KOPT-K1 (cell line): ENCODE data around the gene C1QTNF9B.

Experiments
- H3K27ac ChIP-seq: fragments of 200-600 bp; sonication (generic); 2 replicates; pipeline ENCODE4 v1.5.1; 2016; ENCODE audit warnings: antibody characterized with exemption, mild to moderate bottlenecking, low read depth, low read length; ENCODE audit not compliant: poor library complexity, severe bottlenecking
- H3K36me3 ChIP-seq: fragments of 200-600 bp; sonication (generic); 2 replicates; pipeline ENCODE4 v1.5.1; 2017; ENCODE audit warnings: antibody characterized with exemption, mild to moderate bottlenecking, low read length, moderate library complexity; ENCODE audit not compliant: insufficient read depth
- H3K9me3 ChIP-seq: fragments of 200-600 bp; sonication (generic); 2 replicates; pipeline ENCODE4 v1.5.1; 2017; ENCODE audit warnings: antibody characterized with exemption, low read length, mild to moderate bottlenecking; ENCODE audit not compliant: insufficient read depth, poor library complexity, severe bottlenecking

C1QTNF9B gene

DNA sequence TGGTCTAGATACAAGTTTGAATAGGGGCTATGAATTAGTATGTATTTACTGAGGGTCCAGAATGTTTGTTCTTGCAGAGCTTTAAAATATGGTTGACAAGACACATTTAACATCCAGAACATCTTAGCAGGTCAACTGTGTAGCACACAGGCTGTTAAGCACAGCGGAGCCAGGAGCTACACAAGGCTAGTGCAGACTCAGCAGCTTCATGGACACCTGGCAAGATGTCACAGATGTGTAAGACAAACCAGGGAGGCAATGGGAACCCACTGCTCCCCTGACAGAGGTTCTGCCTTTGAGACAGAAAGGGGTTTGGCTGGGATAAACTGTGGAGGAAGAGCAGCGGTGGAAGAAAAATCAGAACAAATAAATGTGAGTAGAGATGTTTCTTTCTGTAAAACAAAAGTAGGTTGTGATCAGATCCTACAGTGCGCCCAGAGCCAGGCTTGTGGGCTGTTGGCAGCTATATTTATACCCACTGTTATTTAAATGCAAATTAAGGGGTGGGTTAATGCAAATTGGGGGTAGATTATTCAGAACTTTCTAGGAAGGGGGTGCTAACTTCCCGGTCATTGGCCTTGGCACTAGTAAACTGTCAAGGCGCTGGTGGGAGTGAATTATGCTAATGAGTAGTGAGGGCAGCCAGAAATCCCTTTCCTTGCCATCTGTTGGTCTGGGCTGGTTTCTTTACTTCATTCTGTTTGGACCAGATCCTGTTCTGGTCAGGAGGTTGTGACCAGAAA is 41.1 kb downstream of the C1QTNF9B start:
- no peaks in the 10 kb centered on the region for H3K9me3 ChIP-seq
- no peak overlapping the region for H3K27ac ChIP-seq
- H3K36me3 ChIP-seq = no peaks in the 10 kb centered on the region

DNA sequence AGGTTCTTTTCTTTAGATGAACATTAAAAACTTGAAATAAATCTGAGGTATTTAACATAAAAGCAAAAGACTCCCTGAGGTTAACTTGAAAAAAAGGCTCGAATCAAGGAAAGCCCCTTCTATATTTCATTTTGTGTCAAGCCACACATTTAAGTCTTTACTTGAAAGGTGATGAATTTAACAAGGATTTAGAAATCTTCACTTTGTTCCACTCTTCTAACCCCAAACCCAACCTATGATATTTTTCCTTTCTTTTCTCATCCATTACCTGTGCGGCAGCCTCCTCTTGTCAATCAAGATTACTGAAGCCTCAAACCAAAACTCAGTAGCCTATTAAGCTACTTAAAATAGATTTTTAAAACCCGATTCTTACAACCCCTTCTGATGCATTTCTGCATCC is 41.9 kb downstream of the C1QTNF9B start:
- Histone ChIP-seq H3K27ac (no peak overlapping the region), H3K36me3 (no peaks in the 10 kb centered on the region), H3K9me3 (no peaks in the 10 kb centered on the region)

DNA sequence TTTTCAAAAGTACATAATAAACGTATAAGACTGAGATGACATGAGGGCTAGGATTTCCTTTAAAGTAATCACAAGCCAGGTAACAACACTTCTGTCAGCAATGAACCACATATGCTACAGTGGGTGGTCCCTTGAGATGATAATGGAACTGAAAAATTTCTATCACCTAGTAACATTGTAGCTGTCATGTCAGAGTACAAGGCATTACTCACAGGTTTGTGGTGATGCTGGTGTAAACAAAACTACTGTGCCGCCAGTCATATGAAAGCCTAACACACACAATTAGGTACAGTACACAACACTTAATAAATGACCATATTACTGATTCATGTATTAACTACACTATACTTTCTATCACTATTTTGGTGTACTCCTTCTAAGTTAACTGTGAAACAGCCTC is 45.0 kb downstream of the C1QTNF9B start:
- no peaks in the 10 kb centered on the region for H3K9me3 ChIP-seq
- no peaks in the 10 kb centered on the region for H3K36me3 ChIP-seq
- H3K27ac ChIP-seq = no peak overlapping the region

DNA sequence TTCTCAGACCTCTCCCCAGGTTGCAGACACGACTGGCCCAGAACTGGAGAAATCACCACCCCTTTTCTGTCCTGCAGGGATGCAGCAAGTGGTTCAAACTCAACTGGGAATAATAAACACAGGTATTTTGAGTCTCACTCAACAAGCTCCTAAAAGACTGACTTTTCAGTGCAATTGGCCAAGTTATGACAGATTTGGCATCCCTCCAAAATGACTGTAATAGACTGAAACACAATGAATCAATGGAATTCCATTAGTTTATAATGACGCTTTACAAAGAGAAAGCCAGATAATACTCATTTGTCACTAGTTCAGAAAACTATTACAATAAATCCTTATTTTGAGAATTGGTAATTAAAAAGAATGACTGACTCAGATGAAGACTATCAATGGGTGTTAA is 46.2 kb downstream of the C1QTNF9B start:
- Histone ChIP-seq H3K36me3 (no peaks in the 10 kb centered on the region), H3K9me3 (no peaks in the 10 kb centered on the region), H3K27ac (no peak overlapping the region)

DNA sequence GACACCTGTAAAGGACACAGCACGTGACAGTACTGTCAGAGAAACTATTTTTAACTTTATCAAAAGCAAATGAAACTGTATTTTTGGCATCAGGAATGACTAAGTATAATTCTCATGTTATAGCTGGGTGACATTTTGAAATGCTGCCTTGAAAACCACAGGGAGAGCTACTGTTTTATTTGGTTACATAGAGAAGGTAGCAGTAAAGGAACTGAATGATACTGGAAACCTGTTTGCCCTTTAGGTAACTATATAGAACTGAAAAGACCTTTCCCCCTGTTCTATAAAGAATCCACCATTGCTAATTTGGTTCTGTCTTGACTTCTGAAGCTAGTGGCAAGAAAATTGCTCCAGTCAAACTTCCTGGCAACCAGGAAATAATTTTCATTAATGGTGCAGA is 47.2 kb downstream of the C1QTNF9B start:
- Histone ChIP-seq H3K36me3 (no peaks in the 10 kb centered on the region), H3K27ac (no peak overlapping the region), H3K9me3 (no peaks in the 10 kb centered on the region)

DNA sequence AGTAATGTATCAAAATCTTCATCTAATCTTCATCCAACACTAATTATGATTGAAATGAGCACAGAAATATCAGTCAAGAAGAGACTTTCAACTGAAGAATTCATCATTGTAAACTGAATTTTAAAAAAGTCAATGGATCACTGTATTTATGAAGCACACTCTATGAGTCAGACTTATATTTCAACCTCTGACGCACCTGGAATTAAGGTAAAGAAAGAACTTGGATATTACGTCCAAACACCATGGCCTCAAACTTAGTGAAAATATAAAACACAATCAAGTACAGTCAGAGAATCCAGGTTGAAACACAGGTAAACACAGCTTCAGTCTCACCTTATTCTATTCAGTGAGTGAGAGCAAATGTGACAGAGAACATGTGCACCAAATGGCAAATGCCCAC is 47.6 kb downstream of the C1QTNF9B start:
- Histone ChIP-seq H3K36me3 (no peaks in the 10 kb centered on the region), H3K27ac (no peak overlapping the region), H3K9me3 (no peaks in the 10 kb centered on the region)

DNA sequence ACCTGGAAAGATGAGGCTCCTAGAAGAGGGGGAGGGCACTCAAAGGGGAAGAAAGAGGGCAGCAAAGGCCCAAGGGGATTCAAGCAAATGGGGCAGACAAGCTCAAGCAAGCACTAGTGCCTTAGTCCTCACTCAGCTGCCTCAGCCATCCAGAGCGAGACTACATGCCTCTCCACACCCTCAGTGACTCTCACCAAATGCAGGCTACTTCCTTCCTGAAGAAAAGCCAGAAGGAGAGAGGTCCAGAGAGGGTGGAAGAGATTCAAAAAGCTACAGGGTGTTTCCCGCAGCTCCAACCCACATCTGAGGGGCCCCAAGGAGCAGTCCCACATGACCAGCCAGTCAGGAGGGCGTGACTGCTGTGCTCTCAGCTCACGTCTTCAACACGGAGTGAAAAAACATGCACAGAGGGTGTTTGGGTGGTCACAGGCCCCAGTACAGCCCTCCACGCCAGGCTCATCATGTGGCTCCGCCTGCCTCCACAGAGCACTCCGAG is 48.6 kb downstream of the C1QTNF9B start:
- H3K27ac ChIP-seq = no peak overlapping the region
- H3K36me3 ChIP-seq = no peaks in the 10 kb centered on the region
- no peaks in the 10 kb centered on the region for H3K9me3 ChIP-seq

DNA sequence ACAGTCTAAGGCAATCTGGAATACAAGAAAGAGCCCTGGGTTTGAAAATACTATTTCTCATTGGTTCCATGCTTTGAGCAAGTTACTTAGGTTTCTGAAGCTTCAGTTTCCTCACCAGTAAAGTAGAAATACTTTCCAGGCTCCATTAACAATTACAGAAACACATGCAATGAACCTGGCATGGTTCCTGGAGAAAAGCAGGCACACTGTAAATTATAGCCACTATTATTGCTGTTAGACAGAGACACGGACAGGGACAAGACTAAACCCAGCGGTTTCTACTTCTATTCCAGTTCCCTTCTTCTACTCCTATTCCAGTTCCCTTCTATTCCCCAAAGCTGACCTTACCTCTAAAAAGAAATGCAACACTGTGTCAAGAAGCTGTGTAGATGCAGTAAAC is 49.3 kb downstream of the C1QTNF9B start:
- H3K9me3 ChIP-seq = no peaks in the 10 kb centered on the region
- no peaks in the 10 kb centered on the region for H3K36me3 ChIP-seq
- H3K27ac ChIP-seq = no peak overlapping the region

DNA sequence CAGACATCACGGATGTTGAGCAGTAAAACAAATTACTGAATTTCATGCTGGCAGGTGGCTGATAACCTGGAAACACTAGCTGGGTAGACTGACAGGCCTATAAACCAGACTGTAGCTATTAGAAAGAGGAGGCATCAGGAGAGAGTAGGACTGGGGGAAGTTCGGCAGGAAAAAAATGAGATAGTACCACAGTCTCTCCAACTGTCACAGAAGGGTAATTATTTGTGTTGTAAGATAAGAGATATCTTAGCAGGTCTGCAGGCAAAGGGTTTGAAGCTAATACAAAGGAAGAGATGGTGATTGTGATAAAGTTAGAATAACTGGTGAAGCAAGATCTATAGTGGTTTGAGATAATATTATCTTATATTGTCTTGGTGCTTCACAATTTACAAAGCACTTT is 49.8 kb downstream of the C1QTNF9B start:
- Histone ChIP-seq H3K27ac (peak overlapping the region; percentile 17), H3K36me3 (no peaks in the 10 kb centered on the region), H3K9me3 (no peaks in the 10 kb centered on the region)

DNA sequence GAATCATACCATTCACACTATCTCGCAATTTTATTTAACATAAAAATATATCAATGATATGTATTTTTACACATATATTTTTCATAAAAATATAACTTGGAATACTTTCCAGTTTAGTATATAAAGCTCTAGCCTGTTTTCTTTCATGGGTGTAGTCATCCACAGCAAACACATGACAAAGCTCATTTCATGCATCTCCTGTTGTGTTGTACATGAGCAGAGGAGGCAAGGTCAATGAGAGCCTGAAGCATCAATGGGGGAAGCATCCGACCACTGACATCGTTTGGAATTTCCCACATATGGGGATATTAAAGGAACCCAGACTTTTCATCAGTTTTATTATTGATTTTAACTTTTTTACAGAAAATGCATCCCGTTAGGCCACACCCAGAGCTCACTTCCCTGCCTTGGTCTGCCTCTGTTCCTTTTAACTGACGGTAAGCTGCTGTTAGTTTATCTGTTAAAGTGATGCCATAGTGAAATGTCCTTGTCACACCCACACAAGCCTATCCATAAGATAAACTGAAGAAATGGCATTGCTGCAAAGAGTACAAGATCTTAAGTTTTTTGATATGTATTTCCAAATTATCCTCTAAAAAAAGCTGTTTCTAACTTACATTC is 52.1 kb downstream of the C1QTNF9B start:
- Histone ChIP-seq H3K27ac (no peak overlapping the region), H3K9me3 (no peaks in the 10 kb centered on the region), H3K36me3 (no peaks in the 10 kb centered on the region)

DNA sequence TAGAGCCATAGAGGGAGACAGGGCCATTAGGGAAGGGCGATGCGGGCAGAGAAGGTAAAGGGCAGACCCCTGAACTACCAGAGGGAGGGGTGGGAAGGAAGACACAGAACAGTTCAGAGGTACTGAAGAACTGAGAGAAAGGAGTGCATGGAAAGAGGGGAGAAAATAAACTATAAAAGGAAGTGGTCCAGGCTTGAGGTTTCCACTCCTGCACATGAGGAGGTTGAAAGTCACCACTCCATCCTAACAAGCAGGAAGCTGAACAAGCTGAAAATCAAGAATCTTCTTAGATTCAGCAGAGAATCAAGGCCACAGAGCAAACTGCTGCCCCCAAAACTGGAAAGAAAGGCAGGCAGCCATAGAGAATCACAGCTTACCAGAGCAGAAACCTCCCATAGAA is 53.2 kb downstream of the C1QTNF9B start:
- H3K36me3 ChIP-seq = no peaks in the 10 kb centered on the region
- H3K9me3 ChIP-seq = no peaks in the 10 kb centered on the region
- H3K27ac ChIP-seq = no peak overlapping the region

DNA sequence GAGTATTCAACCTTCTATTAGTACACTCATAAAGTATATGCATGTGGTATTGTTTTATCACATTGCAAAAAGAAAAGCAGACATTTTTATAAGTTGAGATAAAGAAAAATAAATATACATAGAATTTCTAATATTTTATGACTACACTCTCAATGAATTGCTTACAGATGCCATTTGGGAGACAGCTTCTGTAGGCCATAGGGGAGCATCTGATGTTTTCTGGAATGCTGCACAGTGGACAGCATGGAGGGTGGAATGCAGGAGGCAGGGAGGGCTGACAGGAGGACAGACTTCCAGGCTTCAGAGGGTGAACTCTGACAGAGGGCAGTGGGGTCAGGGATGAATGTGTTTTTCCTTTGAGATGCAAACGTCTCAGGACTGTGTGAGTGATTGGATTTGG is 53.9 kb downstream of the C1QTNF9B start:
- Histone ChIP-seq H3K9me3 (no peaks in the 10 kb centered on the region), H3K27ac (no peak overlapping the region), H3K36me3 (no peaks in the 10 kb centered on the region)

DNA sequence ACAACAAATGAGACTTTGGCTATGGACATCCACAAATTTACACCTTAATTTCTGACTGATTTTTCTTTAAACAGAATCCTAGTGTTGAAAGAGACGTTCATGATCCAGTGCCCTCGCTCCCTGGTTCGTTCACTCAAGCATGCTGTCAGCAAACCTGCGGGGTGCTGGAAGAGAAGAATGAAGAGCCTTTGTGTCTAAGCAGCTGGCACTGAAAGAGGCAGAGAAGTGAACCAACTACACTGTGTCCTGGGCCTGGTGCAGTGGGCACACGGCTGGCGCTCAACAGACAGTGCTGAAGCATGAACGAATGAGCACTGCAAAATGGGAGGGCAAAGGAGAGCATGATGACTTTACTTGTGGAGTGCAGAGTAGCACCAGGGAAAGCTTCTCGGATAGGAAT is 54.9 kb downstream of the C1QTNF9B start:
- no peaks in the 10 kb centered on the region for H3K36me3 ChIP-seq
- no peak overlapping the region for H3K27ac ChIP-seq
- no peaks in the 10 kb centered on the region for H3K9me3 ChIP-seq
